Left forelimb (tissue), 1 donor: ENCODE results near the gene NPFFR1.
"Not testable (repeated sequence)": the region's sequence is repeated elsewhere in the genome, so short reads cannot be mapped to it uniquely, and the experiment has no call there.

Source experiments
- DNase-seq: peaks from one replicate; pipeline ENCODE4 v3.0.0-alpha.2; 2018; ENCODE audit warnings: low spot score

NPFFR1 gene

GRCh38 chr10:70222811-70223447 lies 60.9 kb downstream of the NPFFR1 start:
- not testable (repeated sequence) for DNase-seq

- DNase-seq = no peak
Observed at GRCh38 chr10:70222340-70222794, 61.4 kb downstream of the NPFFR1 start.

- no peak for DNase-seq
Observed at GRCh38 chr10:70221030-70221429, 62.8 kb downstream of the NPFFR1 start.

GRCh38 chr10:70212879-70213278 lies 70.9 kb downstream of the NPFFR1 start:
- no peak for DNase-seq

GRCh38 chr10:70212277-70212676 lies 71.5 kb downstream of the NPFFR1 start:
- DNase-seq = no peak

GRCh38 chr10:70206762-70207161 lies 77.0 kb downstream of the NPFFR1 start:
- DNase-seq = no peak

- DNase-seq = no peak
Observed at GRCh38 chr10:70201105-70201504, 82.7 kb downstream of the NPFFR1 start.

GRCh38 chr10:70198696-70199466 lies 84.9 kb downstream of the NPFFR1 start:
- DNase-seq = no peak
